GM23338 (cell line): ENCODE results near the gene CWH43. TPM values are rescaled to one million over a fixed set of nuclear protein-coding genes. Genes with fewer than 3 reads are reported as not detected.

Experiments
- ATAC-seq: fragments of 200-7000 bp; cut with Tn5 transposase; 3 replicates; pipeline ENCODE4 v1.9.1; 2020
- DNase-seq: peaks from one replicate; pipeline ENCODE4 v3.0.0-alpha.2; 2015; ENCODE audit warnings: low spot score
- H2AFZ ChIP-seq: fragments of 200-600 bp; sonication (generic); 2 replicates; pipeline ENCODE4 v1.8.0; 2016; ENCODE audit warnings: antibody characterized with exemption, mild to moderate bottlenecking, moderate library complexity
- H3F3A ChIP-seq: fragments of 200-600 bp; sonication (generic); replicated peaks from 2 replicates; pipeline ENCODE4 v1.8.0; 2017; ENCODE audit warnings: antibody characterized with exemption, mixed run types, low read depth
- H3K27ac ChIP-seq: fragments of 200-600 bp; sonication (generic); 2 replicates; pipeline ENCODE4 v1.6.1; 2016; ENCODE audit warnings: low read depth
- H3K27me3 ChIP-seq: fragments of 200-600 bp; sonication (generic); 2 replicates; pipeline ENCODE4 v1.8.0; 2016; ENCODE audit warnings: mild to moderate bottlenecking, mixed run types, moderate library complexity; ENCODE audit not compliant: insufficient read depth
- H3K36me3 ChIP-seq: fragments of 200-600 bp; sonication (generic); 2 replicates; pipeline ENCODE4 v1.8.0; 2016; ENCODE audit warnings: mild to moderate bottlenecking; ENCODE audit not compliant: insufficient read depth
- H3K4me1 ChIP-seq: fragments of 200-600 bp; sonication (generic); 2 replicates; pipeline ENCODE4 v1.8.0; 2016; ENCODE audit warnings: mild to moderate bottlenecking, moderate library complexity; ENCODE audit not compliant: insufficient read depth
- H3K4me2 ChIP-seq: fragments of 200-600 bp; sonication (generic); 2 replicates; pipeline ENCODE4 v1.7.1; 2017; ENCODE audit warnings: mixed run types
- H3K4me3 ChIP-seq: fragments of 200-600 bp; sonication (generic); 2 replicates; pipeline ENCODE4 v1.6.1; 2016; ENCODE audit warnings: mixed run types
- H3K79me2 ChIP-seq: fragments of 200-600 bp; sonication (generic); replicated peaks from 2 replicates; pipeline ENCODE4 v1.8.0; 2017; ENCODE audit warnings: mild to moderate bottlenecking; ENCODE audit not compliant: insufficient read depth
- H3K9me2 ChIP-seq: fragments of 200-600 bp; sonication (generic); 2 replicates; pipeline ENCODE4 v1.8.0; 2017; ENCODE audit not compliant: insufficient read depth
- H4K20me1 ChIP-seq: fragments of 200-600 bp; sonication (generic); replicated peaks from 2 replicates; pipeline ENCODE4 v1.8.0; 2017; ENCODE audit warnings: mild to moderate bottlenecking; ENCODE audit not compliant: insufficient read depth
- H3K27ac Mint-ChIP-seq: 2 replicates; pipeline ENCODE4 v1.8.0; 2020; ENCODE audit warnings: inconsistent platforms, mild to moderate bottlenecking, moderate library complexity, mixed read lengths
- H3K27me3 Mint-ChIP-seq: 3 replicates; pipeline ENCODE4 v1.8.0; 2022; ENCODE audit warnings: low read depth, mild to moderate bottlenecking, moderate library complexity, mixed read lengths, inconsistent platforms; ENCODE audit not compliant: insufficient read depth, poor library complexity
- H3K36me3 Mint-ChIP-seq: 3 replicates; pipeline ENCODE4 v1.8.0; 2021; ENCODE audit warnings: low read depth, mild to moderate bottlenecking, inconsistent platforms, moderate library complexity, mixed read lengths
- H3K4me1 Mint-ChIP-seq: 3 replicates; pipeline ENCODE4 v1.8.0; 2020; ENCODE audit warnings: mild to moderate bottlenecking, inconsistent platforms, mixed read lengths
- H3K4me3 Mint-ChIP-seq: 3 replicates; pipeline ENCODE4 v1.8.0; 2021; ENCODE audit warnings: moderate library complexity, mild to moderate bottlenecking, inconsistent platforms, mixed read lengths
- H3K9me3 Mint-ChIP-seq: 3 replicates; pipeline ENCODE4 v1.8.0; 2020; ENCODE audit warnings: moderate library complexity, mild to moderate bottlenecking, inconsistent platforms, mixed read lengths
- CREB1 ChIP-seq: fragments of 250-450 bp; sonication (Bioruptor Pico); IDR thresholded peaks from 2 replicates; pipeline ENCODE4 v1.5.0; 2020; ENCODE audit warnings: low read depth, mild to moderate bottlenecking, moderate library complexity
- CTCF ChIP-seq, 2 experiments: fragments of 200-600 bp in 1 of 2; sonication (generic) in 1 of 2; conservative IDR thresholded peaks; 2 replicates each; pipeline versions ENCODE4 v1.5.1 to v1.6.1; 2016 to 2017; ENCODE audit warnings: antibody characterized with exemption in 2 of 2, low read depth in 2 of 2, mild to moderate bottlenecking in 2 of 2, moderate library complexity in 1 of 2
- EZH2 ChIP-seq: fragments of 200-600 bp; sonication (generic); IDR thresholded peaks from one replicate; pipeline ENCODE4 v1.8.0; 2017; ENCODE audit warnings: antibody characterized with exemption, mild to moderate bottlenecking, low read depth; ENCODE audit not compliant: unreplicated experiment
- JUNB ChIP-seq: IDR thresholded peaks from one replicate; pipeline ENCODE4 v1.6.1; 2016; ENCODE audit warnings: antibody characterized with exemption; ENCODE audit not compliant: unreplicated experiment
- NANOG ChIP-seq: IDR thresholded peaks from 2 replicates; pipeline ENCODE4 v1.6.1; 2016; ENCODE audit warnings: antibody characterized with exemption, borderline replicate concordance
- POLR2AphosphoS5 ChIP-seq: IDR thresholded peaks from 2 replicates; pipeline ENCODE4 v1.6.1; 2016; ENCODE audit warnings: antibody characterized with exemption, low read depth
- REST ChIP-seq: IDR thresholded peaks from one replicate; pipeline ENCODE4 v1.6.1; 2018; ENCODE audit warnings: antibody characterized with exemption; ENCODE audit not compliant: unreplicated experiment
- ZNF114 ChIP-seq: fragments of 250-450 bp; sonication (Bioruptor Pico); IDR thresholded peaks from 2 replicates; pipeline ENCODE4 v1.5.0; 2020; ENCODE audit warnings: mild to moderate bottlenecking, moderate library complexity
- ZNF331 ChIP-seq: fragments of 250-450 bp; sonication (Bioruptor Pico); IDR thresholded peaks from 2 replicates; pipeline ENCODE4 v1.5.0; 2020; ENCODE audit warnings: low read depth, mild to moderate bottlenecking, moderate library complexity
- polyA plus RNA-seq: library from polyadenylated mRNA; unstranded; fragments of >200 nt; fragmentation: Nextera tagmentation; extraction: Ambion mirVana; gene quantifications from 2 replicates; pipeline ENCODE4 v1.2.1, GENCODE V29; 2016
- total RNA-seq: library from RNA; depleted of rRNA; stranded (reverse); fragments of >200 nt; shearing (Covaris generic); gene quantifications from 2 replicates; pipeline ENCODE4 v1.2.3, GENCODE V29; 2014

Gene CWH43
- total and polyA plus RNA-seq, 2 experiments from 2014 or later, result not detected

- no peaks in the 10 kb centered on the region for H3K79me2 ChIP-seq
- no peaks in the 10 kb centered on the region for H3F3A ChIP-seq
- H3K36me3 Mint-ChIP-seq, result peaks cover 9% of the 10 kb centered on the region; the same call in 2 of the 3 replicates
- DNase-seq (no peak), ATAC-seq (no peak)
- no peak overlapping the region for H3K4me3 Mint-ChIP-seq
- H3K27me3 ChIP-seq, result no peaks in the 10 kb centered on the region
- H2AFZ ChIP-seq, result no peak overlapping the region
- no peak overlapping the region for H3K27ac ChIP-seq
- H3K36me3 ChIP-seq, result no peaks in the 10 kb centered on the region
- no peaks in the 10 kb centered on the region for H3K27me3 Mint-ChIP-seq
- no peaks in the 10 kb centered on the region for H3K4me1 ChIP-seq
- no peaks in the 10 kb centered on the region for H4K20me1 ChIP-seq
- H3K4me3 ChIP-seq, result no peak overlapping the region
- H3K9me2 ChIP-seq, result no peaks in the 10 kb centered on the region
- TF ChIP-seq POLR2AphosphoS5, result no peak
- TF ChIP-seq ZNF331 (CRISPR knock-in tag), result no peak
- TF ChIP-seq REST, result no peak
- no peak for TF ChIP-seq CTCF (conservative IDR thresholded peaks at IDR 0.05; ENCODE audit: low read depth in 2 of 2)
- TF ChIP-seq CREB1 (CRISPR knock-in tag), result no peak
- TF ChIP-seq JUNB, result no peak
- TF ChIP-seq NANOG, result no peak
- no peak for TF ChIP-seq EZH2
- no peaks in the 10 kb centered on the region for H3K4me1 Mint-ChIP-seq
- H3K4me2 ChIP-seq, result no peak overlapping the region
- peaks cover 84% of the 10 kb centered on the region for H3K9me3 Mint-ChIP-seq
- no peak overlapping the region for H3K27ac Mint-ChIP-seq
Measured at GRCh38 chr4:49000806-49001205, 14.7 kb downstream of the CWH43 start.

GRCh38 chr4:49002931-49003330 lies 16.9 kb downstream of the CWH43 start:
- no peak overlapping the region for H3K27ac ChIP-seq
- no peaks in the 10 kb centered on the region for H3K27me3 Mint-ChIP-seq
- H3K4me3 ChIP-seq, result no peak overlapping the region
- TF ChIP-seq POLR2AphosphoS5 (no peak), CREB1 (CRISPR knock-in tag) (no peak), ZNF114 (CRISPR knock-in tag) (no peak), EZH2 (no peak), REST (no peak), JUNB (no peak)
- no peaks in the 10 kb centered on the region for H3K79me2 ChIP-seq
- H3K4me1 ChIP-seq, result no peaks in the 10 kb centered on the region
- DNase-seq (no peak), ATAC-seq (no peak)
- peaks cover 81% of the 10 kb centered on the region for H3K9me3 Mint-ChIP-seq
- no peaks in the 10 kb centered on the region for H3F3A ChIP-seq
- no peak overlapping the region for H3K27ac Mint-ChIP-seq
- H3K27me3 ChIP-seq, result no peaks in the 10 kb centered on the region
- no peaks in the 10 kb centered on the region for H3K4me1 Mint-ChIP-seq
- no peaks in the 10 kb centered on the region for H3K36me3 ChIP-seq
- H3K4me2 ChIP-seq, result no peak overlapping the region
- no peaks in the 10 kb centered on the region for H4K20me1 ChIP-seq
- H3K9me2 ChIP-seq, result no peaks in the 10 kb centered on the region
- H2AFZ ChIP-seq, result no peak overlapping the region
- H3K4me3 Mint-ChIP-seq, result no peak overlapping the region
- peaks cover 9% of the 10 kb centered on the region; the same call in 2 of the 3 replicates for H3K36me3 Mint-ChIP-seq
